HG02973 (cell line): ENCODE data around the gene OXCT1.

Source experiments
- ATAC-seq: cut with Tn5 transposase; IDR thresholded peaks from one replicate; pipeline ENCODE4 v1.9.1; 2021; ENCODE audit warnings: moderate library complexity; ENCODE audit not compliant: unreplicated experiment

The OXCT1 gene

GRCh38 chr5:41869724-41870626 is at the start of gene OXCT1:
Gene OXCT1 (minus strand): TSS chr5:41870425. CDS start chr5:41870358, 67 bp downstream.
- ATAC-seq: peak; percentile 95

GRCh38 chr5:41918105-41918504 is 47.9 kb upstream of the OXCT1 start:
- no peak for ATAC-seq

DNA sequence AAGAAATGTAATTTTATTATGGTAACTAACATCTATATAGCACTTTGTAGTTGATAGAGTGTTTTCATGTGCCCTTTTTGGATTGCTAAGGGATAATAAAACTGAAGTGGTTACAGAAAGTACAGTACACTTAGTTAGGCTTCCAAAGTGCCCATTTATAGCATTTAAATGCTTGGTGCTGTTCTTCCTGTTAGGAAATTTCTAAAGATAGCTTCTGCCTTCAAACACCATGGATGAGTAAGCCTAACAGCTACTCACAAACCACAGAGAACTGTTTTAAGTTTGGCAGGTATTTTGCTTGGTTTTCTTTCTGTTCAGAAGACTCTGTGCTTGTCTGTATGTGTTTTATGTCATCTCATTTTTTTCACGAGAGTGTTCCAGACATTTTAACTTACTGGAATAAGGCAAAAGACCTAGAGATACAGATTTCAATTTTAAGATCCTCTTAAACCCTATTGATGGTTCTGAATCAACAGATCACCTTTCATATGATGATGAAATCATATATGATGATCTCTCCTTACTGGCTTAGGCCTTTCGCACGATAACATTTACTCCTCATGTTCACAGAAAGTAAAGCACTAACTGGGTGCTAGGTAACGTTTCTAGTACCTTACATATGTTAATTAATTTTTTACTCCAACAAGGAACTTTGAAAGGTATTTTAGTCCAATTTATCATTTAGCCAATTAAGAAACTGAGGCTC is 38.3 kb upstream of the OXCT1 start:
- no peak for ATAC-seq

DNA sequence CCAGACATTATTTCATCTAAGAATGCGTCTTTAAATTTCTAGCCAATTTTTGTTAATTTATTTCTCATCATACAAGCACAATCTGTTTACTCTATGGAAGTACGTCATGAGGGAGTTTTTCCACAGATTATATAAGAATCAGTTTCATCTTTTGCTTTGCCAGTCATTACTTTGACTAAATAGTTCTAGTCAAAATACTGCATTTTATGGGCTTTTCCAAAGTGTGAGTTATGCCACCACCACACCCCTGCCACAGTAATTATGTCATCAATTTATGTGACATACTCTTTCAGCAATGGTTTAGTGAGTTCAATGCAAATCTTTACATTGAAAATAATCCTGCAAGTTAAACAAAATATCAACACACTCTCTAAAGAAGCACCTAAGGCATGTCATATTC is 35.9 kb upstream of the OXCT1 start:
- ATAC-seq: no peak

DNA sequence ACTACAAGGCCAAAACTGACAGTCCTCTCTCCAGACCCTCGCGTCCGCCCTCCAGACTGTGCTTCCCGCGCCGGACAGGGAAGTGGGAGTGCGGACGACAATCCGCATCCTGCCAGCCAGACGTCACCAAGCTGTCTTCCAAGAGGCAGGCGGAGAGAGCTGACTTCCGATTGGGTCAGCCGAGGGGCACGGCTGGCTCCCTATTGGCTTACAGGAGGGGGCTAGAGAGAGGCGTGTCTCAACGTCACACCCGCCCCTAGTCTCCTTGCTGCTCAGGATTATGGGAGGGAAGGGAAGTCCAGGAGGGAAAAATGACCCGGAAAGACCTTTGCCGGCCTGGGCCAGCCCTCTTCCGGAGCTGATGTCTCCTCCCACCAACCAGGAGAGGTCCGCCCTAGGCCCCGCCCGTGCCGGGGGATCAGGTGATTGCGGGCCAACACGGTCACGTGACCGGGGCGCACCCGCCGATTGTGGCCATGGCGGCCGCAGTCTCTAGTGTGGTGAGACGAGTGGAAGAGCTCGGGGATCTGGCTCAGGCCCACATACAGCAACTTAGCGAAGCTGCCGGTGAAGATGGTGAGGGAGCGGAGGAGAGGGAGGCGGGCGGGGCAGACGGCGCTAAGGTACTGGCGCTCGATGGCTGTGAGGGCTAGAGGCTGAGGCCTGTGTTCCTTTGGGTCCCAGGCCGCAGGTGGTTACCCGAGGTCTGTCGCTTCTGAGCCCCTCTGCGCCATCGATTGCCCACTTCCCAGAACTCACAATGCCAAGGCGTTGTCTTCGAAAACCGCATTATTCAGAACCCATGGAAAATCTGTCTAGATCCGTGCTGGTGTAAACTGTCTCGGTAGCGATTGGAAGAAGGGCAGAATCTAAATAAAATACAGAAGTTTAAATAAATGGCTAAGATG is 33.9 kb upstream of the OXCT1 start, which contains the start of gene RIMOC1:
RIMOC1 (plus strand) TSS at position 453 of the 908 bp plus-strand sequence; CDS start at position 477, 24 bp downstream.
- ATAC-seq: peak; percentile 98

- ATAC-seq: no peak
These were observed 33.2 kb upstream of the OXCT1 start for GRCh38 chr5:41903382-41903891.

DNA sequence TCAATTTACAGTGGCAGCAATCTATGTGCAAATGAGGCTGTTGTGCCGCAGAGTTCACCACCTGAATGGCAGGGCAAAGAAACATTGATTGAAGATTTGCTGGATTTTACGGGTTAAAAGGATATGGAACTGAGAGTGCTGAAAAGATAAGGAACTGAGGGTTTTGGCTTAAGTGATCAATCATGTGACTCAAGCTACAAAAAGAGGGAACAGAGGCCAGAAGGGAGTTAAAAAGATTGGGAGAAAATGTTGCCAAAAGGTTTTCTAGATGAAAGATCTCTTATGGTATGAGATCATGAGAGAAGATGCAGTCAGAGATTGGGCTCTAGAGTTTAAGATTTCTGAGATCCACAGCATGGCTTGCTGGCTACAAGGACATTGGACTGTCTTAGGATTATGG is 26.0 kb upstream of the OXCT1 start:
- no peak for ATAC-seq

DNA sequence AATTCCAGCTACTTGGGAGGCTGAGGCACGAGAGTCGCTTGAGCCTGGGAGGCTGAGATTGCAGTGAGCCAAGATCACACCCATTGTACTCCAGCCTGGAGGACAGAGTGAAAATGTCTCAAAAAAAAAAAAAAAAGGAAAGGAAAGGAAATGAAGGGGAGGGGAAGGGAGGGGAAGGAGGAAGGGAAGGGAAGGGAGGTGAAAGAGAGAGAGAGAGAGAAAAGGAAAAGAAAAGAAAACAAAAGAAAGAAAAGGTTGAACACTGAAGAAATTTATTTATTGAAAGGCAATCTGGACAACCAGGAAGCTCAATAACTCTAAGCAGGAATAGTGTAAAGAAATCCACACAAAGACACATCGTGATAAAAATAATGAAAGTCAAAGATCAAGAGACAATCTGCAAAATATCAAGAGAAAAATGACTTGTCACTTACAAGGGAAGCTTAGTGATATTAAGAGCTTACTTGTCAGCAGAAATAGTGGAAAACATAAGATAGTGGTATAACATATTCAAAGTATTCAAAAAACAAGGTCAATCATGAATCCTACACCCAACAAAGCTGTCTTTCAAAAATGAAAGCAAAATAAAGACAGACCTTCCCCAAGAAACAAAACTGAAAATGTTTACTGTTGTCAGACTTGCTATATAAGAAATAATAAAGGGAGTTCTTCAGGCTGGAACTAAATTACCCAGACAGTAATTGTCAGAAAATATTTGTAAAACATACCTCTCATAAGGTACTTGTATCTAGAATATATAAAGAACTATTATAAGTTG is 23.0 kb upstream of the OXCT1 start:
- peak; percentile 52 for ATAC-seq

GRCh38 chr5:41892031-41892430 is 21.8 kb upstream of the OXCT1 start:
- ATAC-seq: no peak

DNA sequence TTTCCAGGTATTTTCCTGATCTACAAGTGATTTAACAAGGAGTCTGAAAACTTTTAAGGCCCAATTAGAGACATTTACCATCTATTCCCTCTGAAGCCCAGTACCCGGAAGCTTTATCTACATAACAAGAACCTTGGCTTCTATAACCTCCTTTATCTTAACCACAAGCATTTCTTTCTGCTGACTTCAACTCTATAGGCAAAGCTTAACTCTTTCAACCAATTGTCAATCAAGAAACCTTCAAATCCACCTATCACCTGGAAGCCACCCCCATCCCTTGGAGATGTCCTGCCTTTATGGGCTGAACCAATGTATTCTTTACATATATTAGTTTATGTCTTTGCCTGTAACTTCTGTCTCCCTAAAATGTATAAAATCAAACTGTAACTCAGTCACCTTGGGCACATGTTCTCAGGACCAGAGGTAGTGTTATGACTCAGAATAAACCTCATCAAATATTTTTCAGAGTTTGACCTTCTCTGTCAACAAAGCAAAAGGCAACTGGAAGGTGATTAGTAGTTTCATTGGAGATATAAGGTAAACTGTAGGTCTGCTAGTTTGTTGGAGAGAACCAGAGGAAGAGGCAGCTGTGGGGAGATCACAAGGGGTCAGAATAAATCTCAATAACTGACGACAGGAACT is 21.0 kb upstream of the OXCT1 start:
- ATAC-seq: no peak

DNA sequence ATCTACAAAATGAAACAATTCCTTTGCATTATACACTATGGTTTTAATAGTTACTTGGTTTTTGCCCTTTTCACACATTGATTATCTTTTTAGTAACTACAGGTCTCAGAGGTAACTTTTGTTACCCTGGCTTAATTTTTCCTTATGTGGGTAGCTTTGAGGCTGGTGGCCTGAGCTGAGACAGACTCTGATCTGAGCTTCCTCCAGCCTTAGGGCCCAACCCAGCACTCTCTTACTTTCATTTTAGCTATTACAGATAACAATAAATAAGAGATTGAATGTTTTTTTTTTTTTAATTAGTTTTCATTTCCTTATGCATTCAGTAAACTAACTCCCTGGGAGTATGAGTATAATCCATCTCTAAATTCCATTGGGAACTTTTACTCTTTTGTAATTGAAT is 15.1 kb upstream of the OXCT1 start:
- no peak for ATAC-seq

GRCh38 chr5:41883936-41884335 is 13.7 kb upstream of the OXCT1 start:
- no peak for ATAC-seq

DNA sequence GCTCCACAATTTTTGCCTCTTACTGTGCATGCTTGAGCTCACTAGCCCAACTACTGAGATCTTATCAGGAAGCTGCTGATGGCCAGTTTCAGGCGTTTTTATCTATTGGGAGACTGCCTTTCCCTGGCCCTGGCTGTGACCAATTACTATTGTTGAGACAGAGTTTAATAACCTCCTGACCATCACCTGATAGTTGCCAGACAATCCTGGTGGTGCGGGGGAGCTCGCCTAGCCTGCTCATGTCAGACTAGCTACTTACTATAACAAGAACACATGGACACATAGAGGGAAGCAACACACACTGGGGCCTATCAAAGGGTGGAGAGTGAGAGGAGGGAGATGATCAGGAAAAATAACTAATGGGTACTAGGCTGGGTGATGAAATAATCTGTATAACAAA is 13.0 kb upstream of the OXCT1 start:
- ATAC-seq: no peak

DNA sequence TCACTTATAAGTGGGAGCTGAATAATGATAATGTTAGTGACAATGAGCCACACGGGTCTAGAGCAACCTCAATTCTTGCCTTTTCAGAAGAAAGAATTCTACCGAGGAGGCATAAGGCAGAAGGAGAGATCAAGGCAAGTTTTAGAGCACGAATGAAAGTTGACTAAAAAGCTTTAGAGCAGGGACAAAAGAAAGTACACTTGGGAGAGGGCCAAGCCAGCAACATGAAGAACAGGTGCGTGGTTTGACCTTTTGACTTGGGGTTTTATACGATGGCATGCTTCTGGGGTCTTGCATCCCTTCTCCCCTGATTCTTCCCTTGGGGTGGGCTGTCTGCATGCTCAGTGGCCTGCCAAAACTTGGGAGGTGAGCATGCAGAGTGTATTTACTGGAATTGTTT is 12.5 kb upstream of the OXCT1 start:
- ATAC-seq: no peak

GRCh38 chr5:41878643-41879478 is 8.6 kb upstream of the OXCT1 start:
- no peak for ATAC-seq

GRCh38 chr5:41878173-41878572 is 7.9 kb upstream of the OXCT1 start:
- ATAC-seq: no peak

DNA sequence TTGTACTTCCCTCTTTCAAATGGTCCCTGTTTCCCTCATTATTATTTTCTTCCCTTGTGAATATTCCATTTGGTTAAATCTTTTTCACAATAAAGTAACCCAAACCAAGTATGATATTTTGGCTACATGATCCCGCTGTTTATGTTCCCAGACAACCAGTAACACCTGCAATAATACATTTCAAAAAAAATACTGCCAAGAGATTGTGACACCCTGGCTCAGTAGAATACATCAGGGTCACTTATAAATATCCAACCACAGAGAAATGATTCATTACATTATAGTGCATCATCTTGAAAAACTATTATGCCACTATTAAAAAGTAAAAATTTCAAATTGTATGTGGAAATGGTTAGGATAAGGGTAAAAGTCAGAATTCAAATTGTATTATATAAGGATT is 7.2 kb upstream of the OXCT1 start:
- ATAC-seq: no peak

GRCh38 chr5:41876678-41877077 is 6.5 kb upstream of the OXCT1 start:
- ATAC-seq: no peak

- no peak for ATAC-seq
These were observed 4.9 kb upstream of the OXCT1 start for GRCh38 chr5:41875121-41875520.
